Stimulated activated CD8-positive, alpha-beta memory T cell treated with anti-CD3 and anti-CD28 coated beads, Interleukin-4, amount 100 ng/mL, for 4 hours (primary cell): Measurements from ENCODE around the gene HS6ST1.

Experiments
- DNase-seq, 2 donors: peaks; one replicate each; pipeline ENCODE4 v3.0.0-alpha.2; 2020; ENCODE audit warnings: low read depth in 2 of 2, low spot score in 1 of 2

HS6ST1 gene, protein sequence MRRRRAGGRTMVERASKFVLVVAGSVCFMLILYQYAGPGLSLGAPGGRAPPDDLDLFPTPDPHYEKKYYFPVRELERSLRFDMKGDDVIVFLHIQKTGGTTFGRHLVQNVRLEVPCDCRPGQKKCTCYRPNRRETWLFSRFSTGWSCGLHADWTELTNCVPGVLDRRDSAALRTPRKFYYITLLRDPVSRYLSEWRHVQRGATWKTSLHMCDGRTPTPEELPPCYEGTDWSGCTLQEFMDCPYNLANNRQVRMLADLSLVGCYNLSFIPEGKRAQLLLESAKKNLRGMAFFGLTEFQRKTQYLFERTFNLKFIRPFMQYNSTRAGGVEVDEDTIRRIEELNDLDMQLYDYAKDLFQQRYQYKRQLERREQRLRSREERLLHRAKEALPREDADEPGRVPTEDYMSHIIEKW

DNA sequence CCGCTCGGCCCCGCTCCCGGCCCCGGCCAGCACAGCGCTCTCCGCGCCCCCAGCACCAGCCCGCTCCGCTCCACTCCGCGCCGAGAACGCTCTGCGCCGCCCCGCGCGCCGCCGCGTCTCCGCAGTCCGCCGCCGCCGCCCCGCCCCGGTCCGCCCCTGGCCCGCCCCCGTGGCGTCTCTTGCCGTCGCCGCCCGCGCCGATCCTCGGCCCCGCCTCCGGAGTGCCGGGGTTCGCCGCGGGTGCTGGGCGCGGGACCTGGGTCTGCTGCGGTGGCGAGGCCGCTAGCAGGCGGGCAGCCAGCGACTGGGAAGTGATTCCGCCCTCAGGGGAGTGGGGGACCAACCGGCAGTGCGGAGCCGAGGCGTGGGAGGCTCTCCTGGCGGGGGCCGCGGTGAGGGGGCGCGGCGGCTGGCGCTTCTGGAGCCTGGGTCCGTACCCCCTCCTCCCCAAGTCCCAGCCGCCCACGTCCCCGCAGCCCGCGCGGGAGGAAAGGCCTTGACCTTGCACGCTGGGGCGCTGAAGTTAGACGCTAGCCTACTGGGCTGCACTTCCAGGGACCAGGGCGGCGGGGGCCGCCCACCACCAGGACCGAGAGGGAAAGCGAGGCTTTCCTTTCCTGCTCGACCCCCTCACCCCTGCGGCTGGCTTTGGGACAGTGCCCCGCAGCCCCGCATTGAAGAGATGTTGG lies at the start of gene HS6ST1:
HS6ST1 (minus strand) TSS at position 93 of the 689 bp plus-strand sequence. CDS start 305 bp downstream, outside the sequence.
- DNase-seq = peak; percentile 70 to 73

- DNase-seq = no peak
Measured at GRCh38 chr2:128367601-128368359, 49.1 kb upstream of the HS6ST1 start.

DNA sequence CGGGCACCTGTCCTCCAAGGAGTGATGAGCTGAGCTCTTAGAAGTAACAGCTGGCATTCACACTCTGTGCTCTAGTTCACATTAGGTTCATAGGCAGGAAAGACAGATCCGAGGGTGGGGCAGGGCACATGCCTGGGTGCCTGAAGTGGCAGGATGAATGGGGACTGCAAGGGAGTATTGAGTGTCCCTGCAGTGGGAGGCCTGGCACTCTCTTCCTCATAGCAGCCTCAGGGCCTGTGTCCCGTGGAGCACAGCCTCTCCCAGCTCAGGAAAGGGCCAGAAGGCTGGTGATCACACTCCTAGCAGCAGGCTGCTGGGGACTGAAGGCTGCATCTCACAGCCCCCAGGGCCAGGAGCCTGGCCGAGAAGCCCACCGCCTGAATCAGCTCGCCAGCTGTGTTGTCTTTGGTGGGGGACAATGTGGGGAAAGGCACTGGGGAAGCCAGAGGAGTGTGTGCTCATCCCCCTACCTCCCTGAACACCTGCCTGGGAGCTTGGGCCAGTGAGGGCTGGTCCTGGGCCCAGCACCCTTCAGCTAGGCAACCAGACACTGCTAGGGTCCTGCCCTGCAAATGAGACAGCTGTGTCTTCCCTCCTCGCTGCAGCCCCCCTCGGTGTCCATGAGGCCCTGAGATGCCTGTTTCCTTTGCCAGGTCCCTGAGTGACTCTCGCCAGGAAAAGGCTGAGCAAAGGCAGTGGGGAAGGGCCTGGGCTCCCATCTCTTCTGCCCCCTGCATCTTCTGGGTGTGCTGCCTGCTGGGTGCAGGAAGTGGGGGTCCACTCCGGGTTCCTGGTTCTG lies 48.2 kb upstream of the HS6ST1 start:
- DNase-seq = no peak

- DNase-seq = no peak
Measured at GRCh38 chr2:128365217-128365905, 46.7 kb upstream of the HS6ST1 start.

DNA sequence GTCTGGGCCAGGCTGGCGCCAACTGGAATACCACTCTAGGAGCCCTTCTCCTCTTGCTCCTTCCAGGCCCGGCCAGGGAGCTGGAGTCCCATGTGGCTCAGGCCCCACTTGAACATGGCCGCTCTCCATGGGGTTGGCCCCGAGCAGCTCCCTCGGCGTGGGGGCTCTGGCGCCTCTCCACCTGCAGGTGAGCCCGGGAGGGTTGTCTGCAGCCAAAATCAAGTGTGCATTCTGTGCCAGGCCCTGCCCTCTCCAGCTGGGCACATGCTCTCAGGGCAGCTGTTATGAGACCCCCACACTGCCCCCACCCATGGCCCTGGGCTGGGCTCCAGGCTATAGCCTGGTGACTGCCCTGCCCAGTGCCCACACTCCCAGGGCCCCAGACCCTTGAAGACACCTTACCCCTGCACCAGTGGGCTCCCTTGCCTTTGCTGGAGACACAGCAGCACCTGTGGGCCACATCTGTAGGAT lies 45.8 kb upstream of the HS6ST1 start:
- no peak for DNase-seq

DNA sequence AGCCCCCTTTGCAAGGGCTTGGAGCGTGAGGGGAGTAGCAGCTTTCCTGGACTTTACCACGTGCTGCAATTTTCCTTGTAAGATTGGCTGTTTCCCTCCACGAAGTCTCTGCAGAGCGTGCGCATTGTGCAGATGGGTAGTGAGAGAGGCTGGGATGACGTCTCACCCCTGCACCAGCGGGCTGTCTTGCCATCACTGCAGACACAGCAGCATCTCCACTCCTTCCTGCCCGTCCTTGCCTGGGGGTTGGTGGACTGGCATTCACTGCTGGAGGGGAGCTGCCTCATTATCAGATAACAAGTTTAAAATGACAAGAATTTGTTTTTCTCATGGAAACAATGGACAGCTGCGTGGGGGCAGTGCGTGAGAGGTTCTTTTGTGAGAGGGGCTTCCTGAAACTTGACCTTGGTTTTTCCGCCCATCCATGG lies 45.3 kb upstream of the HS6ST1 start:
- no peak for DNase-seq

GRCh38 chr2:128362889-128363228 lies 44.2 kb upstream of the HS6ST1 start:
- no peak for DNase-seq

GRCh38 chr2:128362176-128362888 lies 43.7 kb upstream of the HS6ST1 start:
- no peak for DNase-seq

GRCh38 chr2:128361376-128362131 lies 42.9 kb upstream of the HS6ST1 start:
- DNase-seq = no peak

GRCh38 chr2:128360711-128361110 lies 42.0 kb upstream of the HS6ST1 start:
- DNase-seq = no peak

DNA sequence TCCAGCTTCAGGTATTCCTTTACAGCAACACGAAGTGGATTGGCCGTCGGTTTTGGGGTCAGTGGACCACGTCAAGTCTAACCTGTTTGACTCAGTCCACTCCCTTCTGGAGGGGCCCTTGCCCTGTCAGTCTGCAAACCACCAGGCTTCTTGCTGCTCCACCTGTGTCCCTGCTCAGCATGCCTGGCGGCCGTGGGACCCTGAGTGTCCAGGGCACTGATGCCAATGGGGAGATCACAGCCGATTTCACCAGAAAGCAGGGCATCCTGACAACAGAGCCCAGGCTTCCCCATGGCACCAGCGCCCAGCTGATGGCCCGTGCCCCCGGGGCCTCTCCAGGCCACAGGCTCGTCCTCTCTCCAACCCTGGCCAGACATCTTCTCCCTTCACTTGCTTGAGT lies 41.2 kb upstream of the HS6ST1 start:
- no peak for DNase-seq

DNA sequence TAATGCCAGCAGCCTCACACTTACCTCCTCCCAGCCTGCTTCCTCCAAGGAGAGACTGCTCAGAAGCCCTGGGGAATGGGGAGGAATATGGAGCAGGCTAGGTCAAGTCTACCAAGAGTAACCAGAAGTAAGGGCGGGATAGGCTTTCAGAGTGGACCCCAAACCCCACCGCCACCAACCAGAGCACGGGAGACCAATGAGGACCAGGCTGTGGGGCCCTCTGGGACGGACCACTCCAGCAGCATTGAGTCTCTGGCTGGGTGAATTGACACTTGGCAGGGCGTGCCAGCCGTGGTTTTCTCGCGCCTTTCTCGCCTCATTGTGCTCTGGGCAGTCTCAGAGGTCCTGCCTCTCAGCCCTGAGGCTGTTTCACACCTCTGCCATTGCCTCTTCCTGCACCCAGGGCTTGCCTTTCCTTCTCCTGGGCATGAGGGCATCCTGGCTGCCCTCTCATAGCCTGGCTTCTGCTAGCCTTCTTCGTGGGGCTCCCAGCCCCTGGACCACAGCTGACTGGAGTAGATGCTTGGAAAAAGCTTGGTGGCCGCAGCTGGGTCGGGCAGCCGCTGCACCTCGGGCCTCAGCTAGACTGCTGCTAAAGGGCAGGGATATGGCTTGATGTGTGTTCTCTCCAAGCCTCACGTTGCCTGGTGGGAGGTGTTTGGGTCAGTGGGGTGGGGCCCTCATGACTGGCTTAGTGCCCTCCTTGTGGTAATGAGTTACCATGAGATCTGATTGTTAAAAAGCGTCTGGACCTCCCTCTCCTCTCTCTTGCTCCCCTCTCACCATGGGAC lies 40.5 kb upstream of the HS6ST1 start:
- no peak for DNase-seq

DNA sequence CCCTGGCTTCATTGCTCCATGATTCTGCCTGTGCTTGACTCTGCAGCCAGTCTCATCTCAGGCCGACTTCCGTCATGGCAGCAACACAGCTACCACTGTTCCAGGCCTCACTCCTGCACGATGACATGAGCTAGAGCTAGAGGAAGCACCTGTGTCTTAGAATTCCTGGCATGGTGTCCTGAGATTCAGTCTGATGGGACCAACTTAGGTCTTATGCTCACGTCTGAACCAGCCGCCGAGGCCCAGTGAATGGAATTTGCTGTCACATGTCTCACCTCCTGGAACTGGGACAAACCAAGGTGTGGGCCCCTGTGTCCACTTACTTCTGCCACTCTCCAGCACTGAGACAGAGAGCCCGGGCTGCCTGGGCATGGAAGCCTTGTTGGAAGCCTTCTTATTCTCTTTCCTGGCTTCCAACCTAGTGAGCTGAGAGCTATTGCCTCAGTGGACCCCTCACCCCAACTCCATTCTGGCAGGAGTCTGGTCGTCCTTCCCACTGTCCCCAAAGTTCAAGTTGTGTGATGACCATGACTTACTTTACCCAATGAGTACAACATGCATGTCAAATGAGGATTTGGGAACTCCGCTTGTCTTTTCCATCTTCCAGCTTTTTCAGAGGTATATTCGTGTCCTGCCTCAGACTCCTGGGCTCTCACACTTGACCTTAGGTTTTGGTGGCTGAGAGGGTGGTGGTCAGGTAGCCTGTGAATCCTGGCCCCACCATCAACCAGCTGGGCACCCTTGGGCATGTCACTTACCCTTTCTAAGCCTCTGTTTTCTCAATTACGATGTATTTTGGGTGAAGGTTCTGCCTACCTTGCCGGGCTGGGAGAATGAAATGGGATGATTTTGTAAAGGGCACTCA lies 39.1 kb upstream of the HS6ST1 start:
- DNase-seq = no peak

DNA sequence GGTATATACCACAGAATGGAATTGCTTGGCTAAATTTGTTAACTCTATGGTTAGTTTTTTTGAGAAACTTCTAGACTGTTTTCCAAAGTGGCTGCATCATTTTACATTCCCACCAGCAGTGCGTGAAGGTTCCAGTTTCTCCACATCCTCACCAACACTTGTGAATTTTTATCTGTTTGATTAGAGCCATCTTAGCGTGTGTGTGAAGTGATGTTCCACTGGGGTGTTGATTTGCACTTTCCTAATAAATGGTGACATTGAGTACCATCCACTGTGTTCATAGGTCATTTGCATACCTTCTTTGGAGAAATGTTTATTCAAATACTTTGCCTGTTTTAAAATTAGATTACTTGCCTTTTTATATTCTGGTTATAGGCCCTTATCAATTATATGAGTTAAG lies 37.5 kb upstream of the HS6ST1 start:
- DNase-seq = no peak

DNA sequence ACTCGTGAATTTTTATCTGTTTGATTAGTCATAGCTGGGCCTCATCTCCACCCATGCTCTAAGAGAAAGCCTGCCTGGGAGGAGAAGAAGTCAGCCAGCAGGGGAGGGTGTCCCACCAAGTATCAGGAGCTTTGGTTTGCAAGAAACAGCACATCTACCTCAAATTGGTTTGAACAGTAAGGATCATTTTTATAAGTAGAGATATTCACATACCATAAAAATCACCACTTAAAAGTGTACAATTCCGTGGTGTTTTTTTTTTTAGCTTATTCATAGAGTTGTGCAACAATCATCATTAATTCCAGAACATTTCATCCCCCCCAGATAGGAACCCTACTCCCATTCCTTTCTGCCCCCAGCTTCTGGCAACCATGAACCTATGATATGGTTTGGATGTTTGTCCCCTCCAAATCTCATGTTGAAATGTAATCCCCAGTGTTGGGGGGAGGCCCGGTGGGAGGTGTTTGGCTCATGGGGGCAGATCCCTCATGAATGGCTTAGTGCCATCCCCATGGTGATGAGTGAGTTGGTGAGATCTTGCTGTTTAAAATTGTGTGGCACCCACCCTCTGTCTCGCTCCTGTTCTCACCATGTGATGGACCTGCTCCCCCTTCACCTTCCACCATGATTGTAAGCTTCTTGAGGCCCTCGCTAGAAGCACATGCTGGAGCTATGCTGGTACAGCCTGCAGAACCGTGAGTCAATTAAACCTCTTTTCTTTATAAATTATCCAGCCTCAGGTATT lies 36.2 kb upstream of the HS6ST1 start:
- no peak for DNase-seq

- no peak for DNase-seq
Measured at GRCh38 chr2:128354161-128354560, 35.5 kb upstream of the HS6ST1 start.

- DNase-seq = no peak
Measured at GRCh38 chr2:128350736-128351135, 32.1 kb upstream of the HS6ST1 start.
